ENCODE results near the gene NUP205.
"Not testable (repeated sequence)": the region's sequence is repeated elsewhere in the genome, so short reads cannot be mapped to it uniquely, and the experiment has no call there.

NUP205 gene

GRCh38 chr7:135620980-135621850, 63.5 kb downstream of the NUP205 start:
- peak; percentile 61 for DNase-seq

- DNase-seq: no peak
Observed at GRCh38 chr7:135634191-135634878, 76.6 kb downstream of the NUP205 start.

- not testable (repeated sequence) for DNase-seq
Observed at GRCh38 chr7:135639690-135640089, 82.0 kb downstream of the NUP205 start.

GRCh38 chr7:135644154-135644553, 86.4 kb downstream of the NUP205 start:
- DNase-seq: no peak

- no peak for DNase-seq
Observed at GRCh38 chr7:135644729-135645128, 87.0 kb downstream of the NUP205 start.

GRCh38 chr7:135645296-135645904, 87.7 kb downstream of the NUP205 start:
- DNase-seq: peak; percentile 38

- no peak for DNase-seq
Observed at GRCh38 chr7:135647755-135648154, 90.0 kb downstream of the NUP205 start.

GRCh38 chr7:135648235-135648634, 90.5 kb downstream of the NUP205 start:
- DNase-seq: no peak

GRCh38 chr7:135650831-135651573, 93.3 kb downstream of the NUP205 start:
- no peak for DNase-seq

GRCh38 chr7:135653340-135654080, 95.8 kb downstream of the NUP205 start:
- DNase-seq: no peak

- no peak for DNase-seq
Observed at GRCh38 chr7:135658564-135658963, 100.8 kb downstream of the NUP205 start.

- DNase-seq: no peak
Observed at GRCh38 chr7:135659159-135659846, 101.6 kb downstream of the NUP205 start.

GRCh38 chr7:135661311-135662122, 103.8 kb downstream of the NUP205 start:
- DNase-seq: no peak

- DNase-seq: no peak
Observed at GRCh38 chr7:135662123-135662372, 104.3 kb downstream of the NUP205 start.

- peak; percentile 86 for DNase-seq
Observed at GRCh38 chr7:135662373-135663114, 104.8 kb downstream of the NUP205 start, which contains the start of gene STMP1. Gene STMP1, plus strand, starts transcription at chr7:135662514.

GRCh38 chr7:135664046-135664589, 106.4 kb downstream of the NUP205 start:
- DNase-seq: no peak

- no peak for DNase-seq
Observed at GRCh38 chr7:135665042-135665441, 107.3 kb downstream of the NUP205 start.

GRCh38 chr7:135666156-135666555, 108.4 kb downstream of the NUP205 start:
- no peak for DNase-seq

GRCh38 chr7:135666846-135667245, 109.1 kb downstream of the NUP205 start:
- no peak for DNase-seq

GRCh38 chr7:135667626-135668025, 109.9 kb downstream of the NUP205 start:
- DNase-seq: not testable (repeated sequence)

All from NCI-H2029 treated with DMSO at 0.1 percent for 48 hours (cell line).